GM23338 (cell line): Measurements from ENCODE around the gene GLYATL3. TPM values are rescaled to one million over a fixed set of nuclear protein-coding genes. Genes with fewer than 3 reads are reported as not detected.

Experiments used
- ATAC-seq: fragments of 200-7000 bp; cut with Tn5 transposase; 3 replicates; pipeline ENCODE4 v1.9.1; 2020
- DNase-seq: peaks from one replicate; pipeline ENCODE4 v3.0.0-alpha.2; 2015; ENCODE audit warnings: low spot score
- H2AFZ ChIP-seq: fragments of 200-600 bp; sonication (generic); 2 replicates; pipeline ENCODE4 v1.8.0; 2016; ENCODE audit warnings: antibody characterized with exemption, mild to moderate bottlenecking, moderate library complexity
- H3F3A ChIP-seq: fragments of 200-600 bp; sonication (generic); replicated peaks from 2 replicates; pipeline ENCODE4 v1.8.0; 2017; ENCODE audit warnings: antibody characterized with exemption, mixed run types, low read depth
- H3K27ac ChIP-seq: fragments of 200-600 bp; sonication (generic); 2 replicates; pipeline ENCODE4 v1.6.1; 2016; ENCODE audit warnings: low read depth
- H3K27me3 ChIP-seq: fragments of 200-600 bp; sonication (generic); 2 replicates; pipeline ENCODE4 v1.8.0; 2016; ENCODE audit warnings: mild to moderate bottlenecking, mixed run types, moderate library complexity; ENCODE audit not compliant: insufficient read depth
- H3K36me3 ChIP-seq: fragments of 200-600 bp; sonication (generic); 2 replicates; pipeline ENCODE4 v1.8.0; 2016; ENCODE audit warnings: mild to moderate bottlenecking; ENCODE audit not compliant: insufficient read depth
- H3K4me1 ChIP-seq: fragments of 200-600 bp; sonication (generic); 2 replicates; pipeline ENCODE4 v1.8.0; 2016; ENCODE audit warnings: mild to moderate bottlenecking, moderate library complexity; ENCODE audit not compliant: insufficient read depth
- H3K4me2 ChIP-seq: fragments of 200-600 bp; sonication (generic); 2 replicates; pipeline ENCODE4 v1.7.1; 2017; ENCODE audit warnings: mixed run types
- H3K4me3 ChIP-seq: fragments of 200-600 bp; sonication (generic); 2 replicates; pipeline ENCODE4 v1.6.1; 2016; ENCODE audit warnings: mixed run types
- H3K79me2 ChIP-seq: fragments of 200-600 bp; sonication (generic); replicated peaks from 2 replicates; pipeline ENCODE4 v1.8.0; 2017; ENCODE audit warnings: mild to moderate bottlenecking; ENCODE audit not compliant: insufficient read depth
- H3K9me2 ChIP-seq: fragments of 200-600 bp; sonication (generic); 2 replicates; pipeline ENCODE4 v1.8.0; 2017; ENCODE audit not compliant: insufficient read depth
- H4K20me1 ChIP-seq: fragments of 200-600 bp; sonication (generic); replicated peaks from 2 replicates; pipeline ENCODE4 v1.8.0; 2017; ENCODE audit warnings: mild to moderate bottlenecking; ENCODE audit not compliant: insufficient read depth
- H3K27ac Mint-ChIP-seq: 2 replicates; pipeline ENCODE4 v1.8.0; 2020; ENCODE audit warnings: inconsistent platforms, mild to moderate bottlenecking, moderate library complexity, mixed read lengths
- H3K27me3 Mint-ChIP-seq: 3 replicates; pipeline ENCODE4 v1.8.0; 2022; ENCODE audit warnings: low read depth, mild to moderate bottlenecking, moderate library complexity, mixed read lengths, inconsistent platforms; ENCODE audit not compliant: insufficient read depth, poor library complexity
- H3K36me3 Mint-ChIP-seq: 3 replicates; pipeline ENCODE4 v1.8.0; 2021; ENCODE audit warnings: low read depth, mild to moderate bottlenecking, inconsistent platforms, moderate library complexity, mixed read lengths
- H3K4me1 Mint-ChIP-seq: 3 replicates; pipeline ENCODE4 v1.8.0; 2020; ENCODE audit warnings: mild to moderate bottlenecking, inconsistent platforms, mixed read lengths
- H3K4me3 Mint-ChIP-seq: 3 replicates; pipeline ENCODE4 v1.8.0; 2021; ENCODE audit warnings: moderate library complexity, mild to moderate bottlenecking, inconsistent platforms, mixed read lengths
- H3K9me3 Mint-ChIP-seq: 3 replicates; pipeline ENCODE4 v1.8.0; 2020; ENCODE audit warnings: moderate library complexity, mild to moderate bottlenecking, inconsistent platforms, mixed read lengths
- CREB1 ChIP-seq: fragments of 250-450 bp; sonication (Bioruptor Pico); IDR thresholded peaks from 2 replicates; pipeline ENCODE4 v1.5.0; 2020; ENCODE audit warnings: low read depth, mild to moderate bottlenecking, moderate library complexity
- EZH2 ChIP-seq: fragments of 200-600 bp; sonication (generic); IDR thresholded peaks from one replicate; pipeline ENCODE4 v1.8.0; 2017; ENCODE audit warnings: antibody characterized with exemption, mild to moderate bottlenecking, low read depth; ENCODE audit not compliant: unreplicated experiment
- EZH2phosphoT487 ChIP-seq: fragments of 200-600 bp; sonication (generic); IDR thresholded peaks from one replicate; pipeline ENCODE4 v1.8.1; 2018; ENCODE audit warnings: antibody characterized with exemption; ENCODE audit not compliant: unreplicated experiment
- JUNB ChIP-seq: IDR thresholded peaks from one replicate; pipeline ENCODE4 v1.6.1; 2016; ENCODE audit warnings: antibody characterized with exemption; ENCODE audit not compliant: unreplicated experiment
- NANOG ChIP-seq: IDR thresholded peaks from 2 replicates; pipeline ENCODE4 v1.6.1; 2016; ENCODE audit warnings: antibody characterized with exemption, borderline replicate concordance
- POLR2AphosphoS5 ChIP-seq: IDR thresholded peaks from 2 replicates; pipeline ENCODE4 v1.6.1; 2016; ENCODE audit warnings: antibody characterized with exemption, low read depth
- STAT1 ChIP-seq: IDR thresholded peaks from one replicate; pipeline ENCODE4 v1.6.1; 2016; ENCODE audit warnings: antibody characterized with exemption; ENCODE audit not compliant: unreplicated experiment
- ZNF114 ChIP-seq: fragments of 250-450 bp; sonication (Bioruptor Pico); IDR thresholded peaks from 2 replicates; pipeline ENCODE4 v1.5.0; 2020; ENCODE audit warnings: mild to moderate bottlenecking, moderate library complexity
- ZNF331 ChIP-seq: fragments of 250-450 bp; sonication (Bioruptor Pico); IDR thresholded peaks from 2 replicates; pipeline ENCODE4 v1.5.0; 2020; ENCODE audit warnings: low read depth, mild to moderate bottlenecking, moderate library complexity
- polyA plus RNA-seq: library from polyadenylated mRNA; unstranded; fragments of >200 nt; fragmentation: Nextera tagmentation; extraction: Ambion mirVana; gene quantifications from 2 replicates; pipeline ENCODE4 v1.2.1, GENCODE V29; 2016
- total RNA-seq: library from RNA; depleted of rRNA; stranded (reverse); fragments of >200 nt; shearing (Covaris generic); gene quantifications from 2 replicates; pipeline ENCODE4 v1.2.3, GENCODE V29; 2014
- TF ChIP-seq, protein P1 (sequence below): IDR thresholded peaks from 2 replicates; pipeline ENCODE4 v1.6.1; 2016; ENCODE audit warnings: antibody characterized with exemption
- TF ChIP-seq, protein P2 (sequence below), 2 experiments: fragments of 200-600 bp in 1 of 2; sonication (generic) in 1 of 2; conservative IDR thresholded peaks; 2 replicates each; pipeline versions ENCODE4 v1.5.1 to v1.6.1; 2016 to 2017; ENCODE audit warnings: antibody characterized with exemption in 2 of 2, low read depth in 2 of 2, mild to moderate bottlenecking in 2 of 2, moderate library complexity in 1 of 2
- TF ChIP-seq, protein P3 (sequence below): IDR thresholded peaks from one replicate; pipeline ENCODE4 v1.6.1; 2018; ENCODE audit warnings: antibody characterized with exemption; ENCODE audit not compliant: unreplicated experiment

Gene GLYATL3
- total and polyA plus RNA-seq, 2 experiments from 2014 or later, result not detected

DNA sequence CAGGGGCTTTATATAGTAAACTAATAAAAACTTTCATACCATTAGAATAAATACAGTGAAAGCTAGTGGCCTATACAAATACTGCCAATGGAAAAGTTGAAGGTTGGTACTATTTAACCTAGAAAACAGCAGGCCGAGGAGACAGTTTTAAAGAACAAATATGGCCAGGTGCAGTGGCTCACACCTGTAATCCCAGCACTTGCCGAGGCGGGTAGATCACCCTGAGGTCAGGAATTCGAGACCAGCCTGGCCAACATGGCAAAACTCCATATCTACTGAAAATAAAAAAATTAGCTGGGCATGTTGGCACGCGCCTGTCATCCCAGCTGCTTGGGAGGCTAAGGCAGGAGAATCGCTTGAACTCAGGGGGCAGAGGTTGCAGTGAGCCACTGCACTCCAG is 24.8 kb downstream of the GLYATL3 start (continued):
- TF ChIP-seq, protein P1, sequence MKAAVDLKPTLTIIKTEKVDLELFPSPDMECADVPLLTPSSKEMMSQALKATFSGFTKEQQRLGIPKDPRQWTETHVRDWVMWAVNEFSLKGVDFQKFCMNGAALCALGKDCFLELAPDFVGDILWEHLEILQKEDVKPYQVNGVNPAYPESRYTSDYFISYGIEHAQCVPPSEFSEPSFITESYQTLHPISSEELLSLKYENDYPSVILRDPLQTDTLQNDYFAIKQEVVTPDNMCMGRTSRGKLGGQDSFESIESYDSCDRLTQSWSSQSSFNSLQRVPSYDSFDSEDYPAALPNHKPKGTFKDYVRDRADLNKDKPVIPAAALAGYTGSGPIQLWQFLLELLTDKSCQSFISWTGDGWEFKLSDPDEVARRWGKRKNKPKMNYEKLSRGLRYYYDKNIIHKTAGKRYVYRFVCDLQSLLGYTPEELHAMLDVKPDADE, result no peak
- TF ChIP-seq EZH2phosphoT487 (no peak), JUNB (no peak), NANOG (no peak), POLR2AphosphoS5 (no peak), ZNF331 (CRISPR knock-in tag) (no peak), EZH2 (no peak)
- TF ChIP-seq, protein P2, sequence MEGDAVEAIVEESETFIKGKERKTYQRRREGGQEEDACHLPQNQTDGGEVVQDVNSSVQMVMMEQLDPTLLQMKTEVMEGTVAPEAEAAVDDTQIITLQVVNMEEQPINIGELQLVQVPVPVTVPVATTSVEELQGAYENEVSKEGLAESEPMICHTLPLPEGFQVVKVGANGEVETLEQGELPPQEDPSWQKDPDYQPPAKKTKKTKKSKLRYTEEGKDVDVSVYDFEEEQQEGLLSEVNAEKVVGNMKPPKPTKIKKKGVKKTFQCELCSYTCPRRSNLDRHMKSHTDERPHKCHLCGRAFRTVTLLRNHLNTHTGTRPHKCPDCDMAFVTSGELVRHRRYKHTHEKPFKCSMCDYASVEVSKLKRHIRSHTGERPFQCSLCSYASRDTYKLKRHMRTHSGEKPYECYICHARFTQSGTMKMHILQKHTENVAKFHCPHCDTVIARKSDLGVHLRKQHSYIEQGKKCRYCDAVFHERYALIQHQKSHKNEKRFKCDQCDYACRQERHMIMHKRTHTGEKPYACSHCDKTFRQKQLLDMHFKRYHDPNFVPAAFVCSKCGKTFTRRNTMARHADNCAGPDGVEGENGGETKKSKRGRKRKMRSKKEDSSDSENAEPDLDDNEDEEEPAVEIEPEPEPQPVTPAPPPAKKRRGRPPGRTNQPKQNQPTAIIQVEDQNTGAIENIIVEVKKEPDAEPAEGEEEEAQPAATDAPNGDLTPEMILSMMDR (conservative IDR thresholded peaks at IDR 0.05; ENCODE audit: low read depth in 2 of 2), result no peak

DNA sequence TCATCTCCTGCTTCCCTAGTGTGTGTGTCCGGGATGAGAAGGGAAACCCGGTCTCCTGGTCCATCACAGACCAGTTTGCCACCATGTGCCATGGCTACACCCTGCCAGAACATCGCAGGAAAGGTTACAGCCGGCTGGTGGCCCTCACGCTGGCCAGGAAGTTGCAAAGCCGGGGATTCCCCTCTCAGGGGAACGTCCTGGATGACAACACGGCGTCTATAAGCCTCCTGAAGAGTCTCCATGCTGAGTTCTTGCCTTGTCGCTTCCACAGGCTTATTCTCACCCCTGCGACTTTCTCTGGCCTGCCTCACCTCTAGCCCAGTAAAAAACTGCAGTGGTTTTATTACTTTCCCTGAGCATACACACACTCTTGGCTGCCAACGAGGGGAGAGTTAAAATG is 26.9 kb downstream of the GLYATL3 start:
- H3K36me3 ChIP-seq, result no peaks in the 10 kb centered on the region
- peak; percentile 24; the same call in 1 of the 3 replicates for ATAC-seq
- H3K9me2 ChIP-seq, result no peaks in the 10 kb centered on the region
- Mint-ChIP-seq H3K36me3 (no peaks in the 10 kb centered on the region), H3K27me3 (peaks cover 3% of the 10 kb centered on the region), H3K9me3 (no peaks in the 10 kb centered on the region), H3K27ac (no peak overlapping the region), H3K4me1 (peaks cover 8% of the 10 kb centered on the region), H3K4me3 (no peak overlapping the region)
- H3K79me2 ChIP-seq, result no peaks in the 10 kb centered on the region
- H2AFZ ChIP-seq, result peak overlapping the region; percentile 74
- H3K4me3 ChIP-seq, result no peak overlapping the region
- H3K27ac ChIP-seq, result no peak overlapping the region
- H3F3A ChIP-seq, result no peaks in the 10 kb centered on the region
- no peaks in the 10 kb centered on the region for H4K20me1 ChIP-seq
- peak; percentile 2 for DNase-seq
- H3K27me3 ChIP-seq, result no peaks in the 10 kb centered on the region
- no peak overlapping the region for H3K4me2 ChIP-seq
- H3K4me1 ChIP-seq, result peaks cover 6% of the 10 kb centered on the region
- TF ChIP-seq ZNF114 (CRISPR knock-in tag) (no peak), STAT1 (no peak), NANOG (no peak), ZNF331 (CRISPR knock-in tag) (no peak), CREB1 (no peak), EZH2 (no peak), POLR2AphosphoS5 (no peak), EZH2phosphoT487 (no peak)
- TF ChIP-seq, protein P1, result no peak
- TF ChIP-seq, protein P2 (conservative IDR thresholded peaks at IDR 0.05; ENCODE audit: low read depth in 2 of 2), result no peak
- TF ChIP-seq, protein P3, sequence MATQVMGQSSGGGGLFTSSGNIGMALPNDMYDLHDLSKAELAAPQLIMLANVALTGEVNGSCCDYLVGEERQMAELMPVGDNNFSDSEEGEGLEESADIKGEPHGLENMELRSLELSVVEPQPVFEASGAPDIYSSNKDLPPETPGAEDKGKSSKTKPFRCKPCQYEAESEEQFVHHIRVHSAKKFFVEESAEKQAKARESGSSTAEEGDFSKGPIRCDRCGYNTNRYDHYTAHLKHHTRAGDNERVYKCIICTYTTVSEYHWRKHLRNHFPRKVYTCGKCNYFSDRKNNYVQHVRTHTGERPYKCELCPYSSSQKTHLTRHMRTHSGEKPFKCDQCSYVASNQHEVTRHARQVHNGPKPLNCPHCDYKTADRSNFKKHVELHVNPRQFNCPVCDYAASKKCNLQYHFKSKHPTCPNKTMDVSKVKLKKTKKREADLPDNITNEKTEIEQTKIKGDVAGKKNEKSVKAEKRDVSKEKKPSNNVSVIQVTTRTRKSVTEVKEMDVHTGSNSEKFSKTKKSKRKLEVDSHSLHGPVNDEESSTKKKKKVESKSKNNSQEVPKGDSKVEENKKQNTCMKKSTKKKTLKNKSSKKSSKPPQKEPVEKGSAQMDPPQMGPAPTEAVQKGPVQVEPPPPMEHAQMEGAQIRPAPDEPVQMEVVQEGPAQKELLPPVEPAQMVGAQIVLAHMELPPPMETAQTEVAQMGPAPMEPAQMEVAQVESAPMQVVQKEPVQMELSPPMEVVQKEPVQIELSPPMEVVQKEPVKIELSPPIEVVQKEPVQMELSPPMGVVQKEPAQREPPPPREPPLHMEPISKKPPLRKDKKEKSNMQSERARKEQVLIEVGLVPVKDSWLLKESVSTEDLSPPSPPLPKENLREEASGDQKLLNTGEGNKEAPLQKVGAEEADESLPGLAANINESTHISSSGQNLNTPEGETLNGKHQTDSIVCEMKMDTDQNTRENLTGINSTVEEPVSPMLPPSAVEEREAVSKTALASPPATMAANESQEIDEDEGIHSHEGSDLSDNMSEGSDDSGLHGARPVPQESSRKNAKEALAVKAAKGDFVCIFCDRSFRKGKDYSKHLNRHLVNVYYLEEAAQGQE, result no peak
